Glomerular visceral epithelial cell (primary cell): ENCODE results near the gene DDA1.

Source experiments
- DNase-seq: peaks from one replicate; pipeline ENCODE4 v3.0.0-alpha.2; 2016; ENCODE audit errors: extremely low spot score

DDA1 gene

GRCh38 chr19:17311455-17312188 lies 2.3 kb downstream of the DDA1 start:
- DNase-seq: peak; percentile 89

GRCh38 chr19:17312189-17313113 lies 3.1 kb downstream of the DDA1 start:
- no peak for DNase-seq

DNA sequence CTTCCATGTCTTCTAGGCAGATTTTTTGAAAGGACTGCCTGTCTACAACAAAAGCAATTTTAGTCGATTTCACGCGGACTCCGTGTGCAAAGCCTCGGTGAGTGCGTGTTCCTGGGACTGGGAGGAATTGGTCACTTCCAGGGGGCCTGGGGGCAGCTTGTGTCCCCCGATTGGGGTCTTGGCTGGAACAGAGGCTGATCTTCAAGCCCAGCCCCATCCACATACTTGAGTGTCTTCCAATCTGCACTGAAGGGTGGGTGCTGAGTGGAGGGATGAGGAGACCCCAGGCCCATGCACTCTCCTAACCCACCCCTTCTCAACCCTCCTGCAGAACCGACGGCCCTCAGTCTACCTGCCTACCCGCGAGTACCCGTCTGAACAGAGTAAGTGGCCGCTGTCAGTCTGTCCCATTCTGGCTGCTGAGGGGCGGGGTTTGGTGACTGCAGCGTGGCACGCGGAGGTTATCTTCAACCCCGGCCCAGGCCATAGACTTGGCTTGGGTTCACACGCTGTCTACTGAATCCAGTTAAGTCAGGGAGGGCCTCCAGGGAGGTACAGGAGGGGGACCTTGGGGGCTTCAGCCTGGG lies 4.7 kb downstream of the DDA1 start:
- DNase-seq: no peak

DNA sequence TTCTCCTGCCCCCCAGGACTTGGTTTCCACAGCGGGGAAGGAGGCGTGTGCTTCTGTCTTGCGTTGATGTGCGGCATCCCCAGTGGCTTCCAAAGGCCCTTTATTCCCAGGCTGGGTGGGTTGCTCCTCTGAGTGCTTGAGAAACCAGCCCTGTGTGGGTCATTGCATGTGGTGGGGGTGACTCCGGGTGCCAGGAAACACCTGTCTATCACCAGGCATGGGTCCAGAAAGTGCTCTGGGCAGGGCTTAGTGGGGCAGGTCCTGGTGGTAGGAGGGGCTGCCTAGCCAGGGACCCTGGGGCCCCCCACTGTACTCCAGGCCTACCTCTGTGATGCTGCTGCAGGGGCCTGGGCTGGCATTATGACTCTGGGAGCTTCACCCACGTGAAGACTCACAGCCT lies 9.6 kb downstream of the DDA1 start:
- no peak for DNase-seq

- no peak for DNase-seq
Measured at GRCh38 chr19:17319473-17320238, 10.3 kb downstream of the DDA1 start.

DNA sequence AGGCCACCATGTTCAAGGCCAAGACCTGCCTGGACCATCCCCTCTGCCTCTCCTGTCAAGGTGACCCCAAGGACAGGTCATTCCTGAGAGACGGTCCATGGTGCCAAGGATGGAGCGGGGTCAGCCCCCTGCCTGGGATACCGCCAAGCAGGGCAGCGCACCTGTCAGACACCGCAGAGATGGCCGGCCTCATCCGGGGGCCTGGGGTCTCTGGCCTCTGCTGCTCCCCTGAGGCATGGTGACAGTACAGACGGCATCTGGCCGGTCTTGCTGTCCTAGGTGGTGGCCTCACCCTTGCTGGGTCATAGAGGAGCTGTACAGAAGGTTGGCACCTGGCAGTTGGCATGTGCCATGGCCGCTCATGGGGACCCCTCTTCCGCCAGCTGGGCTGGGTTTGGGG lies 11.1 kb downstream of the DDA1 start:
- DNase-seq: no peak

DNA sequence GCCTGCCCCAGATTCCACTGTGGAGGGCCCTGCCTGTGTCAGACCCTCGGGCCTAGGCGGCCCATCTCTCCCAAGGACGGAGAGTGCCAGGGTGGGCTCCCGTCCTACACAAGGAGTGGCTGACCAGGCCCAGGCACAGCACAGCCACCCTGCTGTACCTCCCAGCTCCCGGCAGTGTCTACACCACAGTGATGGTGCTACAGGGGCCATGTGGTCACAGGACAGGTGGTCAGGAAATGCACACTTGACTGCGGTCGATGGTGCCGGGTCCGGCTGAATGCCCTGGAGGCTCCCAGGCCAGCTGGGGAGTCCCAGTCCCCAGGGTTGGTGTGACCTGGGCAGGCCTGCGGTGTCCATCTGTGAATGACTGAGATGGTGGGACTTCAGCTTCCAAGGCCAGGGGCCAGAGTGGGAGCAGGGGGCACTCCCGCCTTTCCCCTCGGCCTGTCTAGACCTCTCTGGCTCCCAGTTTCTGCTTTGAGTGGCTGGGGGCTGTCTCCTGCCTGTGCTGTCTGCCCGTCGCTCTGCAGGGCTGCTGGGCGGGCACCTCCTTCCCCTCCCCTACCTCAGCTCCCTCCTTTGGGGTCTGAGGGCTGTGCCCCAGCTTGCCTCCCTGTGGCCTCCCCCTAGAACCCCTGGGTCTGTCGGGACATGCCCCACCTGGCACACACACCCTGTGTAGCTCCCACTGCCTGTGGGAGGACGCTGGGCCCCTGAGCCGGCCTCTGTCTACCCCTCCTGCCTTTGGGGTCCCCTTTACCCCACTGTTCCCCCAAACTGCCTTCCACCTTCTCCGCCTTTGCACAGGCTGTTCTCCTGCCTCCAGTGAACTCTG lies 12.5 kb downstream of the DDA1 start:
- DNase-seq: no peak

GRCh38 chr19:17322854-17323253 lies 13.5 kb downstream of the DDA1 start:
- DNase-seq: no peak

DNA sequence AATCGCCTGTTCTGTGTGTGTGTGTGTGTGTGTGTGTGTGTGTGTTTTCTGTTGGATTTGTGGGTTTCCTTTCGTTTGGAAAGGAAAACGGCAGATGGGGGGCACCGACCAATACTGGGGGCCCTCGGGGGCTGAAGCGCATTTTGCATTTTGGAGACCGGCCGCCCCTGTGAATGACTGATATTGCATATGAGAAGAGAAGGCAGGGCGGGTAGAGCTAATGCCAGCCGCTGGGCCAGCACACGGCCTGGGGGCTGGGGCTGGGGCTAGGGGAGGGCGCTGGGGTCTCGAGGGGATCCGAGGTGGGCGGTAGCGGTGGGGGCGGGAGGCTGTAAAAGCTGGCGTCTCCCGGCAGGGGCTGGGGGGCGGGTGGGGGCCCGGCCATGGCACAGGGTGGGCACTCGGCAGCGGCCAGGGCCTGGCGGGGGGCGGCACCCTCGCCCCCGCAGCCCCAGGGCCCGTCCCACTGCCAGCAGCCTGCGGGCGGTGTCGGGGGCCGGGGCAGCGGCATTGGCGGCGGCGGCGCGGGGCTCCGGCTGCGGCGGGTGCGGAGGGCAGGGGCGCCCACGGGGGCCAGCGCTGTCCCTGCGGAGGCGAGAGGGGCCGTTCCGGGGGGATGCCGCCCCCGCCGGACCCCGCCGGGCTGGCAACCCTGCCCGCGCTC lies 14.1 kb downstream of the DDA1 start:
- no peak for DNase-seq

DNA sequence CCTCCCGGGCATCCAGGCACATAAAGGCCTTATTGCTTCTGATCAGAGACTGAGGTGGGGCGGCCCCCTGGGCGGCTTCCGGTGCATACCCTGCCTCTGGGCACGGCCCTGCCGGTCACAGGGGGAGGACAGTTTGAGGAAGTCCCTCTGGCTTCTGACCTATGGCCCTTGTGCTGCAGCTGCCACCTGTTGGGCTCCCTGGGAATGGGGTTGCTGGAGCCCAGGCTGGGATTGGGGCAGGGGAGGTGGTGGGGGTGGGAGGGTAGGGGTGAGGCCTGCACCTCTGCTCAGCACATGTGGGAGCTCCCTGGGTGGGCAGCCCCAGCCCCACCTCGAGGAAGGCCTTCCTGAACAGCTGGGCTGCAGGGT lies 14.6 kb downstream of the DDA1 start:
- DNase-seq: no peak

DNA sequence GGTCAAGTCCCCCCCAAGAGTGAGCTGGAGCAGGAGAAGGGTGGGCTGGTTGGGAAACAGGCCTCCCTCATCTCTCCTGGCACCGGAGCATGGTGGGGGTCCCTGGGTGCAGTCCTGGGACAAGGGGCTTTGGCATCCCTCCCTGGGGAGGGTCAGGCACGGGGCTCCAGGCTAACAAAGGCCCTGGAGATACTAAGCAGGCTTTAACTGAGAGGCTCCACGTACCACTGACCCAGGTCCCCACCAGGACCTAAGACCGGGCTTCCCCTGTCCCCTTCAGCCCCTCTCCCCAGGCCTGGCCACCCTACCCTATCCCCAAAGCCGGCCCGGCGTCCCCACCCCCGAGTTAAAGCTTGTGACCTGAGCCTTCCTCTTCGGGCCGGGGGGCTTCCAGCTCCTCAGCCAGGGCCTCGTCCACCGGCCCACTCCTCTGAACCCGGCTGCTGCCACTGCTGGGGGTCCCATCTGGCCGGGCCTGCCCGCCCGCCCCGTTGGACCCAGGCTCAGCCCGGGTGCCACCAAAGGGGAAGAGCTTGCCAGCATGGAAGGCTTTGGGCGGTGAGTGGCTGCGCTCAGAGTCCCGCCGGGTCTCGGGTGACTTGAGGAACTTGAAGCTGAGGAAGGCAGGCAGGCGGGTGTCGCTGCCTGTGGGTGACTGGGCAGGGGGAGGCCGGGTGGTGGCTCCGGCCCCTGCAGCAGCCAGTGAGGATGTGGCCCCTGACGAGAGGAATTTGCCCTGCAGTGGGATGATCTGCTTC lies 15.2 kb downstream of the DDA1 start:
- DNase-seq: no peak

- no peak for DNase-seq
Measured at GRCh38 chr19:17325133-17325532, 15.8 kb downstream of the DDA1 start.

DNA sequence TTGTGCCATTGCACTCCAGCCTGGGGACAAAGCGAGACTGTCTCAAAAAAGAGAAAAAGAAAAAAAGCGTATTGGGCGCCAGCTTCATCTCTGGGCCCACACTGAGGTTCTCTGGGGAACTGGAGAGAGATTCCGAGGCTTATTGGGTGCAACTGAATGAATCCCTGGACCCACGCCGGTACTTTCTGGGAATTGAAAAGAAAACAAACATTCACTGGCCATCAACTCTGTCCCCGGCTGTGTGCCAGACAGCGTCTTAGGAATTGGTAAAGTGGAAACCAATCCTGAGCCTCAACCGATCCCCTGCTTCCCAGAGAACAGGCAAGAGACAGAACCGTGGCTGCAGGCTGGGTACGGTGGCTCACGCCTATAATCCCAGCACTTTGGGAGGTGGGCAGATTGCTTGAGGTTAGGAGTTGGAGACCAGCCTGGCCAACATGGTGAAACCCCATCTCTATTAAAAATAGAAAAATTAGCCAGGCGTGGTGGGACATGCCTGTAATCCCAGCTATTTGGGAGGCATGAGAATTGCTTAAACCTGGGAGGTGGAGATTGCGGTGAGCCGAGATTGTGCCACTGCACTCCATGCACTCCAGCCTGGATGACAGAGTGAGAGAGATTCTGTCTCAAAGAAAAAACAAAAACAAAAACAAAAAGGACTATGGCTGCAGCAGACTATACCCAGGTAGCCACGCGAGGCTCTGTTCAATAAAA lies 16.7 kb downstream of the DDA1 start:
- no peak for DNase-seq

GRCh38 chr19:17326595-17326966 lies 17.2 kb downstream of the DDA1 start:
- peak; percentile 24 for DNase-seq

DNA sequence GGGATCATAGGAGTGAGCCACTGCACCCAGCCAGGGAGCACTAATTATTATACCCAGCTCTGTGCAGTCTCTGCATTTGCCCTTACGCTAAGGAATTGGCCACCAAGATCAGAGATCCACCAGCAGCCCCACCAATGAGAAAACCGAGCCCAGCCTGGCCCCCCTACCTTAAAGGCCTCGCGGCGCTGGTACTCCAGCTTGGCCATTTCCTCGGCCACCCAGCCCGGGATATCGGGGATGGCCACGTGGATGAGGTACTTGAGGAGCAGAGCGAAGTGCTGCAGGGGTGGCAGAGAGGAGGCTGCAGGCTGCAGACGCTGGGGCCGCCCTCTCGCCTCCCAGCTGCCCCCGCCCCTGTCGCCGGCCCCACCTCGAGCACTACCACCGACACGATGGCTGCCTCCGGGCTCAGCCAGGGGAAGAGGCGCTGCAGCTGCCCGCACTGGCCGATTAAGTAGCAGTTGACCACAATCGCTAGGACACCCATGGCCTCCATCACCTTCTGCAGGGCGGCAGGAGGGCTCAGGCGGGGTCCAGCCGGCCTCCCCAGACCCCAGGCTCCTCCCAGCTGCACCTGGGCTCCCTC lies 17.8 kb downstream of the DDA1 start:
- no peak for DNase-seq

GRCh38 chr19:17327654-17328516 lies 18.5 kb downstream of the DDA1 start:
- DNase-seq: no peak

DNA sequence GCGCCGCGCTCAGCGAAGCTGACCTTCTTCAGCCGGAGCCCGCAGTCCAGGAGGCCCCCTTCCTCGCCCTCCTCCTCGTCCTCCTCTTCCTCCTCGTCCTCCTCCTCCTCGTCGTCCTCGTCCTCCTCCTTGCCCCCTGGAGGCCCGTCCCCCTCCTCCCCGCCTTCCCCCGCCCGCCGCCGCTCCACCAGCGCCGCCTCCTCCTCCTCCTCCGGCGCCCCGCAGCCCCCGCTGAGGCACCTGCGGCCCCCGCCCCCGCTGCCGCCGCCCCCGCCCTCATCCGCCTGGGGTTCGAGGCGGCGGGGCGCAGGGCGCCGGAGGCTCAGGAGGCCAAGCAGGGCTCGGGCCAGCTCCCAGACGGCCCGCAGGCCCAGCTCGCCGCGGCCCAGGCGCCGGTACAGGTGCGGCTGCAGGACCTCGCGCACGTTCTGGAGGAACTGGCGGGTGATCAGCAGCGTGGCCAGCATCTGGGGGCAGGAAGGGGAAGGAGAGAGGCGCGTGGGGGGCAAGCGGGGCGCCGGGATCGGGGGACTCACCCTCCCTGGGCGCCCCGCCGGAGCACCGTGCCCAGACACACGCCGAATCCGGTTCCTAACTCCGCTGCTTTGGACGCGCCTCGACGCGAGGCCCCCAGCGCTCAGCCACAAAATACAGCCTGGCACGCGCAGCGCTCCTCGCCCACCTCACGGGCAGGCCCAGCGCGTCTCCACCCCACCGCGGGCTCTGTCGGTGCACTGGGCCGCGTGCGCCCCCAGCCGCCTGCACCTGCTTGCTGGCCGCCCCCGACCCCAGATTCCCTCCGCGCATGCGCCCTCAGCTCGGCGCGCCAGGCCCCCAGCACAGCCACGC lies 19.4 kb downstream of the DDA1 start:
- DNase-seq: no peak
